ENCODE results near the gene IRF2BPL.
A peak's percentile ranks its signal among the peaks of the same experiment; 100 is the strongest.

Gene IRF2BPL

GRCh38 chr14:77062261-77062660 is 33.8 kb upstream of the IRF2BPL start:
- no peak for TF ChIP-seq CTCF (IDR thresholded peaks at IDR 0.05; ENCODE audit: insufficient read depth, low read depth, low read length, missing control alignments)
- no peak overlapping the region for H3K4me3 ChIP-seq (ENCODE audit: low read length)
- no peak for DNase-seq (ENCODE audit: low read depth)

GRCh38 chr14:77061630-77062257 is 33.2 kb upstream of the IRF2BPL start:
- DNase-seq (ENCODE audit: low read depth), result no peak
- TF ChIP-seq CTCF (IDR thresholded peaks at IDR 0.05; ENCODE audit: insufficient read depth, low read depth, low read length, missing control alignments), result no peak
- H3K4me3 ChIP-seq (ENCODE audit: low read length), result no peak overlapping the region

GRCh38 chr14:77059276-77059915 is 30.9 kb upstream of the IRF2BPL start:
- DNase-seq (ENCODE audit: low read depth), result peak; percentile 79
- no peak for TF ChIP-seq CTCF (IDR thresholded peaks at IDR 0.05; ENCODE audit: insufficient read depth, low read depth, low read length, missing control alignments)
- no peak overlapping the region for H3K4me3 ChIP-seq (ENCODE audit: low read length)

GRCh38 chr14:77058785-77059184 is 30.3 kb upstream of the IRF2BPL start:
- TF ChIP-seq CTCF (IDR thresholded peaks at IDR 0.05; ENCODE audit: insufficient read depth, low read depth, low read length, missing control alignments), result no peak
- H3K4me3 ChIP-seq (ENCODE audit: low read length), result no peak overlapping the region
- DNase-seq (ENCODE audit: low read depth), result no peak

GRCh38 chr14:77058117-77058516 is 29.6 kb upstream of the IRF2BPL start:
- no peak overlapping the region for H3K4me3 ChIP-seq (ENCODE audit: low read length)
- TF ChIP-seq CTCF (IDR thresholded peaks at IDR 0.05; ENCODE audit: insufficient read depth, low read depth, low read length, missing control alignments), result no peak
- DNase-seq (ENCODE audit: low read depth), result no peak

GRCh38 chr14:77055981-77056380 is 27.5 kb upstream of the IRF2BPL start:
- no peak overlapping the region for H3K4me3 ChIP-seq (ENCODE audit: low read length)
- no peak for DNase-seq (ENCODE audit: low read depth)
- no peak for TF ChIP-seq CTCF (IDR thresholded peaks at IDR 0.05; ENCODE audit: insufficient read depth, low read depth, low read length, missing control alignments)

GRCh38 chr14:77055306-77055705 is 26.8 kb upstream of the IRF2BPL start:
- no peak overlapping the region for H3K4me3 ChIP-seq (ENCODE audit: low read length)
- no peak for DNase-seq (ENCODE audit: low read depth)
- TF ChIP-seq CTCF (IDR thresholded peaks at IDR 0.05; ENCODE audit: insufficient read depth, low read depth, low read length, missing control alignments), result no peak

All from epithelial cell of esophagus (primary cell).